ENCODE data around the gene KLHL26.

Gene KLHL26

DNA sequence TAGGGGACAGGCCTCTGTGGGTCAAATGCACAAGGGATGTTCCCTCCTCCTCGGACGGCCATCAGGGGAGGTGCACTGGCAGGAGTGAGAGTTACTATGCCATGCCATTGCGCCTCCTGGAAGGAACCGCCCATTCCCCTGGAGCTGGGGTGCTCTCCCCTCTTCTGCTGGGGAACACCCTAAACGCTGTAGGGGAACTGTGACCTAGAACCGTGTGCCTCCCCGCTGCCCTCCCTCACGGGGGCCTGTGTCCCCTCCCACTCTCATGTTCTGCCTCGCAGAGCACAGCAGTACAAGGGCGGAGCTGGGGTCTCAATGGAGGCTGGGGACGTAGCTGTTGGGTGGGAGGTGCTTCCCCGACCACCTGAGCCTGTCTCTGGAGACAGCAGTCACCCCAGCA, 29.5 kb downstream of the KLHL26 start:
- H4K20me1 ChIP-seq (ENCODE audit: insufficient read depth, low read length): no peaks in the 10 kb centered on the region
- DNase-seq: no peak
- H3K9ac ChIP-seq (ENCODE audit: low read length): no peak overlapping the region
- H3K9me3 ChIP-seq (replicated peaks; ENCODE audit: insufficient read depth, low read length): no peaks in the 10 kb centered on the region
- no peaks in the 10 kb centered on the region for H3K27me3 ChIP-seq (replicated peaks; ENCODE audit: insufficient read depth, low read length)
- TF ChIP-seq EZH2phosphoT487 (IDR thresholded peaks at IDR 0.05; ENCODE audit: low read length) (no peak), EZH2 (optimal IDR thresholded peaks at IDR 0.05; ENCODE audit: low read depth, low read length) (no peak)
- TF ChIP-seq, protein P1, sequence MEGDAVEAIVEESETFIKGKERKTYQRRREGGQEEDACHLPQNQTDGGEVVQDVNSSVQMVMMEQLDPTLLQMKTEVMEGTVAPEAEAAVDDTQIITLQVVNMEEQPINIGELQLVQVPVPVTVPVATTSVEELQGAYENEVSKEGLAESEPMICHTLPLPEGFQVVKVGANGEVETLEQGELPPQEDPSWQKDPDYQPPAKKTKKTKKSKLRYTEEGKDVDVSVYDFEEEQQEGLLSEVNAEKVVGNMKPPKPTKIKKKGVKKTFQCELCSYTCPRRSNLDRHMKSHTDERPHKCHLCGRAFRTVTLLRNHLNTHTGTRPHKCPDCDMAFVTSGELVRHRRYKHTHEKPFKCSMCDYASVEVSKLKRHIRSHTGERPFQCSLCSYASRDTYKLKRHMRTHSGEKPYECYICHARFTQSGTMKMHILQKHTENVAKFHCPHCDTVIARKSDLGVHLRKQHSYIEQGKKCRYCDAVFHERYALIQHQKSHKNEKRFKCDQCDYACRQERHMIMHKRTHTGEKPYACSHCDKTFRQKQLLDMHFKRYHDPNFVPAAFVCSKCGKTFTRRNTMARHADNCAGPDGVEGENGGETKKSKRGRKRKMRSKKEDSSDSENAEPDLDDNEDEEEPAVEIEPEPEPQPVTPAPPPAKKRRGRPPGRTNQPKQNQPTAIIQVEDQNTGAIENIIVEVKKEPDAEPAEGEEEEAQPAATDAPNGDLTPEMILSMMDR (IDR thresholded peaks at IDR 0.05; ENCODE audit: low read length): no peak
- H3K4me2 ChIP-seq (ENCODE audit: low read depth, low read length): no peak overlapping the region
- no peaks in the 10 kb centered on the region for H3F3A ChIP-seq (ENCODE audit: insufficient read depth, low read length)
- H3K9me2 ChIP-seq (replicated peaks; ENCODE audit: insufficient read depth, low read length): no peaks in the 10 kb centered on the region
- no peaks in the 10 kb centered on the region for H3K79me2 ChIP-seq (ENCODE audit: low read length)
- no peak overlapping the region for H3K4me3 ChIP-seq (ENCODE audit: low read length)
- no peak overlapping the region for H3K27ac ChIP-seq (ENCODE audit: low read length)
- no peaks in the 10 kb centered on the region for H3K4me1 ChIP-seq (ENCODE audit: low read length)
- H2AFZ ChIP-seq (ENCODE audit: low read length): no peak overlapping the region
- no peaks in the 10 kb centered on the region; the same call in 1 of the 2 replicates for H3K36me3 ChIP-seq (replicated peaks; ENCODE audit: insufficient read depth, low read length)

DNA sequence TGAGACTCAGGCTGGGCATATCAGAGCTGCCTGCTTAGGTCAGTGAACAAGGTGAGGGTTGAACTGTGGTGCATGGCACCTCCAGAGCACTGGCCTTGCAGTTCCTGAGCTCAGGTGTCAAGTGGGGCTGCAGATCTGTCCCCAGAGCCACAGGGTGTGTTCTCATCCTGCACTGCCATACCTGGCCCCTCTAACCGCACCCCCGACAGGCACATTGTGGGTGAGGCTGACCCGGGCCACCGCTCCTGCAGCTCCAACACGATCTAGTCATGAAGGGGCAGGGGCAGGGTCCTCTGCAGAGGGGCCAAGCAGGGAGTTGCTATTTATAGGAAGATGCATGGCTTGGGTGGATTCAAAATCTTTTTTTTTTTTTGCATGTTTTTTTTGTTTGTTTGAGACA, 30.0 kb downstream of the KLHL26 start:
- Histone ChIP-seq H3K27me3 (replicated peaks; ENCODE audit: insufficient read depth, low read length) (no peaks in the 10 kb centered on the region), H3K4me3 (ENCODE audit: low read length) (no peak overlapping the region), H3K4me1 (ENCODE audit: low read length) (no peaks in the 10 kb centered on the region), H3K4me2 (ENCODE audit: low read depth, low read length) (no peak overlapping the region), H3K9me3 (replicated peaks; ENCODE audit: insufficient read depth, low read length) (no peaks in the 10 kb centered on the region), H3K79me2 (ENCODE audit: low read length) (no peaks in the 10 kb centered on the region), H3K9ac (ENCODE audit: low read length) (no peak overlapping the region), H3F3A (ENCODE audit: insufficient read depth, low read length) (no peaks in the 10 kb centered on the region), H3K9me2 (replicated peaks; ENCODE audit: insufficient read depth, low read length) (no peaks in the 10 kb centered on the region), H4K20me1 (ENCODE audit: insufficient read depth, low read length) (no peaks in the 10 kb centered on the region), H3K27ac (ENCODE audit: low read length) (no peak overlapping the region), H2AFZ (ENCODE audit: low read length) (no peak overlapping the region), H3K36me3 (replicated peaks; ENCODE audit: insufficient read depth, low read length) (no peaks in the 10 kb centered on the region; the same call in 1 of the 2 replicates)
- TF ChIP-seq EZH2phosphoT487 (IDR thresholded peaks at IDR 0.05; ENCODE audit: low read length): no peak
- TF ChIP-seq, protein P1 (IDR thresholded peaks at IDR 0.05; ENCODE audit: low read length): no peak
- TF ChIP-seq EZH2 (optimal IDR thresholded peaks at IDR 0.05; ENCODE audit: low read depth, low read length): no peak
- no peak for DNase-seq

DNA sequence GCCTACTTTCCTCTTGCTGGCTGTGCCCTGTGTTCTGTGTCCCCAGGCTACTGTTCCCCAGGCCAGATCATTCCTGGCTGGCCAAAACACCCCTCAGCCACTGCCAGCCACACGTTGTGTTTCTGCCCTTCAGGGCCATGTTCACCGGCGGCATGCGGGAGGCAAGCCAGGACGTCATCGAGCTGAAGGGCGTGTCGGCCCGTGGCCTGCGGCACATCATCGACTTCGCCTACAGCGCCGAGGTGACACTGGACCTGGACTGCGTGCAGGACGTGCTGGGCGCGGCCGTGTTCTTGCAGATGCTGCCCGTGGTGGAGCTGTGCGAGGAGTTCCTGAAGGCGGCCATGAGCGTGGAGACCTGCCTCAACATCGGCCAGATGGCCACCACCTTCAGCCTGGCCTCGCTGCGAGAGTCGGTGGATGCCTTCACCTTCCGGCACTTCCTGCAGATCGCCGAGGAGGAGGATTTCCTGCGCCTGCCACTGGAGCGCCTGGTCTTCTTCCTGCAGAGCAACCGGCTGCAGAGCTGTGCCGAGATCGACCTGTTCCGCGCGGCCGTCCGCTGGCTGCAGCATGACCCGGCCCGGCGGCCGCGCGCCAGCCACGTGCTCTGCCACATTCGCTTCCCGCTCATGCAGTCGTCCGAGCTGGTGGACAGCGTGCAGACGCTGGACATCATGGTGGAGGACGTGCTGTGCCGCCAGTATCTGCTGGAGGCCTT, 30.9 kb downstream of the KLHL26 start:
- H3K4me2 ChIP-seq (ENCODE audit: low read depth, low read length): no peak overlapping the region
- H3K4me3 ChIP-seq (ENCODE audit: low read length): no peak overlapping the region
- no peak overlapping the region for H3K27ac ChIP-seq (ENCODE audit: low read length)
- H2AFZ ChIP-seq (ENCODE audit: low read length): no peak overlapping the region
- H4K20me1 ChIP-seq (ENCODE audit: insufficient read depth, low read length): no peaks in the 10 kb centered on the region
- no peaks in the 10 kb centered on the region; the same call in 1 of the 2 replicates for H3K36me3 ChIP-seq (replicated peaks; ENCODE audit: insufficient read depth, low read length)
- H3F3A ChIP-seq (ENCODE audit: insufficient read depth, low read length): no peaks in the 10 kb centered on the region
- TF ChIP-seq, protein P1 (IDR thresholded peaks at IDR 0.05; ENCODE audit: low read length): no peak
- no peak for TF ChIP-seq EZH2 (optimal IDR thresholded peaks at IDR 0.05; ENCODE audit: low read depth, low read length)
- TF ChIP-seq EZH2phosphoT487 (IDR thresholded peaks at IDR 0.05; ENCODE audit: low read length): no peak
- DNase-seq: no peak
- H3K9ac ChIP-seq (ENCODE audit: low read length): no peak overlapping the region
- no peaks in the 10 kb centered on the region for H3K79me2 ChIP-seq (ENCODE audit: low read length)
- H3K4me1 ChIP-seq (ENCODE audit: low read length): no peaks in the 10 kb centered on the region
- H3K9me3 ChIP-seq (replicated peaks; ENCODE audit: insufficient read depth, low read length): no peaks in the 10 kb centered on the region
- no peaks in the 10 kb centered on the region for H3K9me2 ChIP-seq (replicated peaks; ENCODE audit: insufficient read depth, low read length)
- no peaks in the 10 kb centered on the region for H3K27me3 ChIP-seq (replicated peaks; ENCODE audit: insufficient read depth, low read length)

Data from MM.1S (cell line).